ENCODE measurements around the gene LRRC51.

DNA sequence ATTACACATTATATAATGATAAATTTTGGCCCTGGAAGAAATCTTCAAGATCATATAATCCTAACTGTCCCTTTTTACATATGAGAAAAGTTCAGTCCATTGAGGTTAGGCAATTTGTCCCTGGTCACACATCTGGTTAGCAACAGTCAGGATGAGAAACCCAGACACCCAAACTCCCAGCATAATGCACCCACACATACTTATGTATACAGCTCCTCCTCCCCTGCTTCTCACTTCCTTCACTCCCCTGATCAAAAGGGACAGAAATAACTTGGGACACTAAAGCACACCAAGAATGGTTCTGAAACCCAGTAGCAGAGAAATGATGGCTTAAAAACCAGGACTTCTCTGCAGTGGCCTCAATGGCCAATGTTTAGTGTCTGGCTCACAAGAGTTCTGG is 11.4 kb upstream of the LRRC51 start:
- no peak for TF ChIP-seq EZH2 (IDR thresholded peaks at IDR 0.05; ENCODE audit: low read depth, low read length, severe bottlenecking)
- no peak for TF ChIP-seq TAF1 (IDR thresholded peaks at IDR 0.05; ENCODE audit: low read depth, low read length)
- TF ChIP-seq NRF1 (IDR thresholded peaks at IDR 0.05; ENCODE audit: low read depth, low read length), result no peak
- no peak for TF ChIP-seq TEAD4 (IDR thresholded peaks at IDR 0.05; ENCODE audit: low read depth, low read length)
- no peak for TF ChIP-seq EP300 (IDR thresholded peaks at IDR 0.05; ENCODE audit: borderline replicate concordance in 1 of 2, low read depth in 2 of 2, low read length in 2 of 2)
- TF ChIP-seq, protein P1, sequence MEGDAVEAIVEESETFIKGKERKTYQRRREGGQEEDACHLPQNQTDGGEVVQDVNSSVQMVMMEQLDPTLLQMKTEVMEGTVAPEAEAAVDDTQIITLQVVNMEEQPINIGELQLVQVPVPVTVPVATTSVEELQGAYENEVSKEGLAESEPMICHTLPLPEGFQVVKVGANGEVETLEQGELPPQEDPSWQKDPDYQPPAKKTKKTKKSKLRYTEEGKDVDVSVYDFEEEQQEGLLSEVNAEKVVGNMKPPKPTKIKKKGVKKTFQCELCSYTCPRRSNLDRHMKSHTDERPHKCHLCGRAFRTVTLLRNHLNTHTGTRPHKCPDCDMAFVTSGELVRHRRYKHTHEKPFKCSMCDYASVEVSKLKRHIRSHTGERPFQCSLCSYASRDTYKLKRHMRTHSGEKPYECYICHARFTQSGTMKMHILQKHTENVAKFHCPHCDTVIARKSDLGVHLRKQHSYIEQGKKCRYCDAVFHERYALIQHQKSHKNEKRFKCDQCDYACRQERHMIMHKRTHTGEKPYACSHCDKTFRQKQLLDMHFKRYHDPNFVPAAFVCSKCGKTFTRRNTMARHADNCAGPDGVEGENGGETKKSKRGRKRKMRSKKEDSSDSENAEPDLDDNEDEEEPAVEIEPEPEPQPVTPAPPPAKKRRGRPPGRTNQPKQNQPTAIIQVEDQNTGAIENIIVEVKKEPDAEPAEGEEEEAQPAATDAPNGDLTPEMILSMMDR (IDR thresholded peaks at IDR 0.05; ENCODE audit: control extremely low read depth in 1 of 3, insufficient read depth in 1 of 3, low read depth in 1 of 3, low read length in 3 of 3), result no peak
- no peak for TF ChIP-seq SIN3A (conservative IDR thresholded peaks at IDR 0.05 in 1 of 2, IDR thresholded peaks at IDR 0.05 in 1 of 2; ENCODE audit: low read depth in 1 of 2, low read length in 2 of 2)
- TF ChIP-seq RAD21 (IDR thresholded peaks at IDR 0.05 in 1 of 2, conservative IDR thresholded peaks at IDR 0.05 in 1 of 2; ENCODE audit: low read depth in 2 of 2, low read length in 2 of 2), result no peak
